Measurements from ENCODE around the gene PTGR3.

The PTGR3 gene

GRCh38 chr18:75209129-75209950 is at the start of gene PTGR3:
Gene PTGR3 (minus strand): TSS chr18:75209139. CDS start chr18:75209058, 81 bp downstream.
- peak; percentile 81 to 85 for DNase-seq

DNA sequence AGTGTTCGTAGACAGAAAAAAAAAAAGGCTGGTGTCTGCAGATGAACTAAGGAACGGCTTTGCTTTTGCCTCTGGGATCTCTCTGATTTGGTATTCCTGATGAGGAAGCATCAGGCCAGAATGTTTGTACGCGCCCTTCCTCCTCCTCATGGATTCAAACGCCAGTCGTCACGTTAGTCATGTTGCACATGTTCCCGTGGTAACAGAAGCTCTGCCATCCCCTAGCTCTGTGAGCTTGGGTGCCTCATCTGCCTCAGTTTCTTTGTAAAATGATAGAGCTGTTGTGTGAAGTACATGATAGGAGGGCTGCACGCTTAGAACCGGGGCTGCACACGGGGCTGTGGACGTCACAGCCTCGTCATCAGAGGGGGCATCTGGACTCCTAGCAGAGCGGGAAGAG is 48.7 kb upstream of the PTGR3 start:
- no peak for DNase-seq

DNA sequence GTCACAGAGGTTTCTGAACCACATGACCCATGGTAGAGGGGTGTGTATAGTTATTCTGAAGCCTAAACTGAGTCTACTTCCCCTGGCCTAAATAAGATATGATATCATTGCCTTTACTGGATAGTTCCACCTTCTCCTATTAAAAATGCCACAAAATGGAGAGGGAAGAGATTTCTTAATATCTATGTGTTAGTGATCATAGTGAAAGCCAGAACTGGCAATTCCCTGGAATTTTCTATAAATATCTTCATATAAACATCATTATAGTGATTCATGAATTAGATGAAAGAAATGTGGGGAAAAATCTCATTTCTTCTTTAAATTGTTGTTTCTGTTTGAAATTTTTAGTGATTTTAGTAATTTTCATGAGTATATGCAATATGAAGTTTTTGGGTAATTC is 47.4 kb upstream of the PTGR3 start:
- DNase-seq: no peak

DNA sequence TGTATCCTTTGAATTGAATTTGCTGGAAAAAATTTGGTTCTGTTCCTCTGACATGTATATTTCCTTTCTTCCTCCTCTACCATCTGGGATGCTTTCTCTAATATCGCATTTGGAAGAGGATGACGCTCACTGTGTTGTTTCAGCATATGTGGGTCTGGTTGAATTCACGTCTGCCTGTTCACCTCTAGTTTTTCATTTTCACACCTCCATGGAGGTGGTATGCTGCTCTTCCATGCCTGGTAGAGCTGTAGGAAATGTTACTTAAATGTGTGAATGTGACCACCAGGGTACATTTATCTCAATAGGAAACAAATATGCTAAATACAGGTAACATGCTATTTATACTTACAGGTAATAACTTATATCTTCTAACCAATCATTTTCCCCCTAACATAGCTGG is 46.2 kb upstream of the PTGR3 start:
- no peak for DNase-seq

GRCh38 chr18:75253784-75254183 is 44.8 kb upstream of the PTGR3 start:
- no peak for DNase-seq

GRCh38 chr18:75253043-75253442 is 44.1 kb upstream of the PTGR3 start:
- DNase-seq: no peak

GRCh38 chr18:75252136-75252535 is 43.2 kb upstream of the PTGR3 start:
- no peak for DNase-seq

GRCh38 chr18:75251466-75251865 is 42.5 kb upstream of the PTGR3 start:
- no peak for DNase-seq

GRCh38 chr18:75250471-75250821 is 41.5 kb upstream of the PTGR3 start:
- DNase-seq: no peak

GRCh38 chr18:75249672-75250470 is 40.9 kb upstream of the PTGR3 start:
- no peak for DNase-seq

GRCh38 chr18:75249175-75249518 is 40.2 kb upstream of the PTGR3 start:
- no peak for DNase-seq

GRCh38 chr18:75248426-75249174 is 39.7 kb upstream of the PTGR3 start:
- DNase-seq: no peak

DNA sequence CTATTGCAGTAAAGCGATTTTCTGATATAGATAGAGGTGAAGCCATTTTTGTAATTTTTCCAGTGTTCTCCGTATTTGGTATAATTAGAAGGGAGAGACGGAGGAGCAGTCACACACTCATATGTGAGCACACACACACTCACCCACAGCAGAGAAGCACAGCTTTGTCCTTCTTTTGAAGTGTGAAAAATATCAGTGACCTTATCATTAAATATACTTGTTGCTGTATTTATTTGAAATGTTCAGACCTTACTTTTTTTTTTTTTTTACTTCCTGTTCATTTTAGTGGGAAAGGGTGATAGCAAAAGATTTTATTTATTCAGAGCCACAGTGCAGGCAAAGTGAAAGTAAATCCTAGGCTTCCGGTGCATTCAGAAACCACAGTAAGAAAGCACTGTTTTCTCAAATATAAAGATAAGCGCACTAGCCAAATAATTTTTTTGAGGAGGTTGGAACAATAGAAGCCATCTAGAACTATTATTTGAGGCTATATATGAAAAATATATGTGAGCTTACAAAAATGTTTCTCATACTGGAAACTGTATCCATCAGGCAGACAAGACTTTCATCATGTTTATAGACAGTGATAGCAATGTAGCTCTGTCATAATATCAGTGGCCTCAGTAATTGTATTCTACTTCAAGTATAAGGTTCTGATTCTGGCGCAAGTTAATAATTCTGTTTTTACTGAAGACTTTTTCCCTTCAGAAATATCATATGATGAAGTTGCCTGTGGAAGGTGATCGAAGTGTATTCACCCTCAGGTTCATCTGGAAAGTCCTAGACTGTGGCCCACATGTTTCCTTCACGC is 38.9 kb upstream of the PTGR3 start:
- DNase-seq: no peak

GRCh38 chr18:75246721-75247610 is 38.0 kb upstream of the PTGR3 start:
- no peak for DNase-seq

GRCh38 chr18:75244351-75245313 is 35.7 kb upstream of the PTGR3 start:
- peak in 1 of 2 experiments; percentile 35 for DNase-seq

GRCh38 chr18:75241705-75242104 is 32.8 kb upstream of the PTGR3 start:
- DNase-seq: no peak

- DNase-seq: no peak
Measured at GRCh38 chr18:75240433-75240832, 31.5 kb upstream of the PTGR3 start.

GRCh38 chr18:75238786-75239185 is 29.8 kb upstream of the PTGR3 start:
- no peak for DNase-seq

DNA sequence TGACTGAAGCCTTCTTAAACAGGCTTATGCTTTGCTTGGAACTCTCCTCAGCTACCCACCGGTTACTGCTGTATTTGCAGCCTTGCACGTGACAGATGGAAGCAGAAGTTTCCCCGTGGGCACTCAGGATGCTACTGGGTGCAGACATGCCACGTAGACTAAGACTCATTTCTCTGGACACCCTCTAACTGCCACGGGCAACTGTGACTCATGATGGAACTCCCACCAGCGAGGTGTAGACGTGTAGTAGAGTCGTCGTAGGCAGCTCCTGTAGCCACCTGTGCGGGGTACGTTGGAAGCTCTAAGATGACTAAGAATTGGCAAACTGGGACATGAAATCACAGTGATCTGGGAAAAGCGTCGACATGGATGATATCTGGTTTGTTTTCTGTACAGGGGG is 29.2 kb upstream of the PTGR3 start:
- DNase-seq: no peak

GRCh38 chr18:75235896-75236295 is 27.0 kb upstream of the PTGR3 start:
- no peak for DNase-seq
